CD4-positive, alpha-beta T cell (primary cell): ENCODE measurements around the gene ULK4. TPM values are rescaled to one million over a fixed set of nuclear protein-coding genes. Genes with fewer than 3 reads are reported as not detected.

Source experiments
- ATAC-seq: fragments of 200-7000 bp; cut with Tn5 transposase; one replicate; pipeline ENCODE4 v1.10.0; 2022; ENCODE audit warnings: mild to moderate bottlenecking; ENCODE audit not compliant: poor library complexity
- CTCF ChIA-PET: fragments of 350-600 bp; sonication (Branson Sonifier 250); formaldehyde crosslinking; loops from one replicate; lab custom pipeline; 2021; ENCODE audit warnings: antibody characterized with exemption, inconsistent platforms; lab: Charles Lee
- POLR2A ChIA-PET: fragments of 350-600 bp; sonication (Branson Sonifier 250); formaldehyde crosslinking; loops from one replicate; lab custom pipeline; 2021; ENCODE audit warnings: antibody characterized with exemption, inconsistent platforms; lab: Charles Lee
- DNase-seq, 14 experiments: peaks; one replicate each; pipeline ENCODE4 v3.0.0-alpha.2; 2013 to 2020; ENCODE audit warnings: mixed read lengths in 2 of 14
- H3K27ac ChIP-seq, 2 donors: one replicate each; pipeline versions ENCODE4 v1.5.1 to v1.7.0; 2013; ENCODE audit warnings: low read length in 2 of 2, low read depth in 1 of 2, mild to moderate bottlenecking in 1 of 2
- H3K27me3 ChIP-seq, 2 experiments: 1 replicate in 1 of 2; 2 replicates in 1 of 2; pipeline versions ENCODE4 v1.6.1 to v1.7.0; 2013; ENCODE audit warnings: low read length in 2 of 2, control low read depth in 1 of 2, mild to moderate bottlenecking in 1 of 2, moderate library complexity in 1 of 2; ENCODE audit not compliant: insufficient read depth in 2 of 2, control insufficient read depth in 1 of 2
- H3K36me3 ChIP-seq: one replicate; pipeline ENCODE4 v1.6.1; 2013; ENCODE audit warnings: low read length, control low read depth; ENCODE audit not compliant: insufficient read depth
- H3K4me1 ChIP-seq: one replicate; pipeline ENCODE4 v1.6.1; 2013; ENCODE audit warnings: low read length, control low read depth; ENCODE audit not compliant: insufficient read depth
- H3K4me3 ChIP-seq: one replicate; pipeline ENCODE4 v1.5.1; 2013; ENCODE audit warnings: mild to moderate bottlenecking, low read length, moderate library complexity
- H3K9me3 ChIP-seq, 2 experiments: 1 replicate in 1 of 2; 2 replicates in 1 of 2; pipeline versions ENCODE4 v1.6.1 to v1.7.0; 2013; ENCODE audit warnings: low read length in 2 of 2, mild to moderate bottlenecking in 2 of 2, control low read depth in 1 of 2, moderate library complexity in 1 of 2; ENCODE audit not compliant: control insufficient read depth in 1 of 2, insufficient read depth in 1 of 2
- H3K27ac Mint-ChIP-seq: one replicate; pipeline ENCODE4 v1.8.0; 2020; ENCODE audit warnings: mixed read lengths
- H3K27me3 Mint-ChIP-seq: one replicate; pipeline ENCODE4 v1.8.0; 2021; ENCODE audit warnings: mixed read lengths
- H3K36me3 Mint-ChIP-seq: one replicate; pipeline ENCODE4 v1.8.0; 2021; ENCODE audit warnings: low read depth, mixed read lengths
- H3K4me1 Mint-ChIP-seq: one replicate; pipeline ENCODE4 v1.8.0; 2021; ENCODE audit warnings: low read depth, mixed read lengths
- H3K4me3 Mint-ChIP-seq: one replicate; pipeline ENCODE4 v1.8.0; 2020; ENCODE audit warnings: mild to moderate bottlenecking, mixed read lengths
- H3K9me3 Mint-ChIP-seq: one replicate; pipeline ENCODE4 v1.8.0; 2020; ENCODE audit warnings: mixed read lengths
- intact Hi-C, 2 experiments: fragments of 100-400 bp; cut with DNase I in 1 of 2; cut with micrococcal nuclease in 1 of 2; formaldehyde crosslinking; loops; one replicate each; pipeline versions ENCODE4 v1.15.1 to v1.9.0; 2023 to 2025; cut with DNase I, micrococcal nuclease
- total RNA-seq, 174 experiments: library from RNA in 2 of 174; stranded (reverse) in 2 of 174; gene quantifications; one replicate each; pipeline ENCODE4 v1.2.3 and lab custom pipeline; 2021 to 2026
- TF ChIP-seq, protein P1 (sequence below): fragments of 200-600 bp; IDR thresholded peaks from one replicate; pipeline ENCODE4 v1.8.0; 2022; ENCODE audit warnings: antibody characterized with exemption, mild to moderate bottlenecking

Gene ULK4
- total RNA-seq, 2 experiments from 2014 or later, result 23.8 to 28.6 TPM

DNA sequence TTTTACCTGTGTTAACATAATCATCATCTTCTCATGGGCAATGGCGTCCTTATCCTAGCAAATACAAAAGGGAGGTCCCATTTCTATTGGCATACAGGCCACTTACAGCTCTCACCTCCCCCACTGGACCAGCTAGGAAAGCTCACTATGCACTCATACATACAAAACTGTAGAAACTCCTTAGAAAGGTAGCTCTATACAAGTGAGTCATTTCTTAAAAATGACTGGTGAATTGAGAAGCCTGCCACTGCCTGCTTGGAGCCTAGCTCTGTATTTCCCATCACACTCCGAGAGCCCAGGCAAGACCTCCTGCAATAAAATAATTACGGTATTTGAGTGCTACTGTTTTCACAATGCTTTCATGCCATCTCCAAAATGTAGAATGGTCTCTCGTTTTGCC lies 321.8 kb downstream of the ULK4 start:
- ChIA-PET POLR2A (no interaction called here), CTCF (no interaction called here)
- TF ChIP-seq, protein P1, sequence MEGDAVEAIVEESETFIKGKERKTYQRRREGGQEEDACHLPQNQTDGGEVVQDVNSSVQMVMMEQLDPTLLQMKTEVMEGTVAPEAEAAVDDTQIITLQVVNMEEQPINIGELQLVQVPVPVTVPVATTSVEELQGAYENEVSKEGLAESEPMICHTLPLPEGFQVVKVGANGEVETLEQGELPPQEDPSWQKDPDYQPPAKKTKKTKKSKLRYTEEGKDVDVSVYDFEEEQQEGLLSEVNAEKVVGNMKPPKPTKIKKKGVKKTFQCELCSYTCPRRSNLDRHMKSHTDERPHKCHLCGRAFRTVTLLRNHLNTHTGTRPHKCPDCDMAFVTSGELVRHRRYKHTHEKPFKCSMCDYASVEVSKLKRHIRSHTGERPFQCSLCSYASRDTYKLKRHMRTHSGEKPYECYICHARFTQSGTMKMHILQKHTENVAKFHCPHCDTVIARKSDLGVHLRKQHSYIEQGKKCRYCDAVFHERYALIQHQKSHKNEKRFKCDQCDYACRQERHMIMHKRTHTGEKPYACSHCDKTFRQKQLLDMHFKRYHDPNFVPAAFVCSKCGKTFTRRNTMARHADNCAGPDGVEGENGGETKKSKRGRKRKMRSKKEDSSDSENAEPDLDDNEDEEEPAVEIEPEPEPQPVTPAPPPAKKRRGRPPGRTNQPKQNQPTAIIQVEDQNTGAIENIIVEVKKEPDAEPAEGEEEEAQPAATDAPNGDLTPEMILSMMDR, result no peak
- H3K4me1 ChIP-seq, result no peaks in the 10 kb centered on the region
- Mint-ChIP-seq H3K4me3 (no peak overlapping the region), H3K27ac (no peak overlapping the region), H3K4me1 (no peaks in the 10 kb centered on the region), H3K36me3 (no peaks in the 10 kb centered on the region), H3K27me3 (no peaks in the 10 kb centered on the region), H3K9me3 (no peaks in the 10 kb centered on the region)
- intact Hi-C loops, result no loop called here
- no peaks in the 10 kb centered on the region for H3K36me3 ChIP-seq
- ATAC-seq (no peak), DNase-seq (no peak)
- no peaks in the 10 kb centered on the region for H3K27me3 ChIP-seq
- H3K27ac ChIP-seq, result no peak overlapping the region
- no peak overlapping the region for H3K4me3 ChIP-seq
- H3K9me3 ChIP-seq, result no peaks in the 10 kb centered on the region

DNA sequence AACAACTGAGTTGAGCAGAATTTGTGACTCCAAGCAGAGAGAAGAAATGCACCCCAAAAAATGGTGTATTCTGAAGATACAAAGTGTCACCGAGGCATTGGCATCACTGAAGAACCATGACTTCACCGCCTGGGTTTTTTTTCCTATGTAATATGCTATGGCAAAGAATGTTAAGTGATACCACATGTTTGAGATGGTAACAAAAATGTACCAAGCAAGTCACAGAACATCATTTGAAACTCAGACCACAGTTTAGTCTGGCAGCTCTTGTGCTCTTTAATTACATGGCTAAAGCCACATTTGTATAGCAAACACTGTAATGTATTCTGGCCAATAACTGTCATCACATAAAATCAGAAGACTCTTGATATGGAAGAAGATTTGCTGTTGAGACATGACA lies 323.5 kb downstream of the ULK4 start:
- Mint-ChIP-seq H3K4me1 (no peaks in the 10 kb centered on the region), H3K4me3 (no peak overlapping the region), H3K27ac (no peak overlapping the region), H3K27me3 (no peaks in the 10 kb centered on the region), H3K9me3 (no peaks in the 10 kb centered on the region), H3K36me3 (no peaks in the 10 kb centered on the region)
- POLR2A ChIA-PET, result no interaction called here
- no peak overlapping the region for H3K4me3 ChIP-seq
- CTCF ChIA-PET, result no interaction called here
- H3K27me3 ChIP-seq, result no peaks in the 10 kb centered on the region
- no peaks in the 10 kb centered on the region for H3K36me3 ChIP-seq
- TF ChIP-seq, protein P1, result no peak
- DNase-seq, result no peak
- no peak for ATAC-seq
- no peaks in the 10 kb centered on the region for H3K9me3 ChIP-seq
- intact Hi-C loops, result no loop called here
- H3K27ac ChIP-seq, result no peak overlapping the region
- H3K4me1 ChIP-seq, result no peaks in the 10 kb centered on the region

DNA sequence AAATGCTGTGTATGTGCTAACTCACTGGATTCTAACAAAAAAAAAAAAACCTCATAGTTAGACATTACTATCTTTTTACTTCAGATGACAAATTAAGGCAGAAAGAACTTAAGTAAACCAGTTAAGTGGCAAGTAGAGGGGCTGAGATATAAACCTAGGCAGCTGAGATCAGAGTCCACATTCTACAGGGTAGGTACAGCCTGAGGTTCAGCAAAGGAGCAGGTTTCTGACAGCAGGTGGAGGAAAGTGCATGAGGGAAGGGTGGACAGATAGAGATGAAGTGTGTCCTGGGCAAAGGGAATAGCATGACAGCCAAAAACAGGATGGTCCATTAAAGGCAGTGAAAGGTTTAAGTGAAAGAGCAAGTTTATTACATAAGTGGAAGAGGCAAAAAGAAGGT lies 329.2 kb downstream of the ULK4 start:
- CTCF ChIA-PET, result no interaction called here
- H3K27ac Mint-ChIP-seq, result no peak overlapping the region
- no peaks in the 10 kb centered on the region for H3K4me1 Mint-ChIP-seq

More for the DNA sequence above, 329.2 kb downstream of the ULK4 start:
- Histone ChIP-seq H3K27me3 (no peaks in the 10 kb centered on the region), H3K4me3 (no peak overlapping the region), H3K4me1 (no peaks in the 10 kb centered on the region), H3K27ac (no peak overlapping the region), H3K36me3 (no peaks in the 10 kb centered on the region), H3K9me3 (no peaks in the 10 kb centered on the region)
- intact Hi-C loops, result no loop called here
- ATAC-seq (no peak), DNase-seq (no peak)
- H3K36me3 Mint-ChIP-seq, result no peaks in the 10 kb centered on the region
- no peaks in the 10 kb centered on the region for H3K27me3 Mint-ChIP-seq
- H3K4me3 Mint-ChIP-seq, result no peak overlapping the region
- no peaks in the 10 kb centered on the region for H3K9me3 Mint-ChIP-seq
- POLR2A ChIA-PET, result no interaction called here
- TF ChIP-seq, protein P1, result no peak
